ENCODE data around the gene IRF3. TPM values are rescaled to one million over a fixed set of nuclear protein-coding genes. Genes with fewer than 3 reads are reported as not detected.

The IRF3 gene
- total RNA-seq, 1 donor from 2014 or later, result 29.5 TPM

GRCh38 chr19:49691243-49692146, 25.8 kb upstream of the IRF3 start:
- H2AFZ ChIP-seq (replicated peaks), result no peak overlapping the region
- Mint-ChIP-seq H3K27me3 (ENCODE audit: insufficient read depth, low read depth) (peaks cover 8% of the 10 kb centered on the region), H3K36me3 (peaks cover 10% of the 10 kb centered on the region), H3K4me3 (peak overlapping the region; percentile 94), H3K9me3 (no peaks in the 10 kb centered on the region), H3K4me1 (peaks cover 36% of the 10 kb centered on the region), H3K27ac (peak overlapping the region; percentile 94)
- peaks cover 47% of the 10 kb centered on the region for H3K79me2 ChIP-seq (ENCODE audit: low read depth)
- peaks cover 14% of the 10 kb centered on the region for H3K4me1 ChIP-seq
- H3F3A ChIP-seq (ENCODE audit: low read depth), result peaks cover 47% of the 10 kb centered on the region
- peaks cover 32% of the 10 kb centered on the region for H4K20me1 ChIP-seq (ENCODE audit: low read depth)
- H3K9me3 ChIP-seq (ENCODE audit: low read depth), result no peaks in the 10 kb centered on the region
- peak overlapping the region; percentile 61 for H3K27ac ChIP-seq
- peaks cover 3% of the 10 kb centered on the region for H3K36me3 ChIP-seq
- peak overlapping the region; percentile 5 for H3K9ac ChIP-seq
- H3K4me3 ChIP-seq, result peak overlapping the region; percentile 85
- no peak for TF ChIP-seq EZH2 (IDR thresholded peaks at IDR 0.05)
- TF ChIP-seq EZH2phosphoT487 (IDR thresholded peaks at IDR 0.05), result no peak
- H3K4me2 ChIP-seq, result peak overlapping the region; percentile 90
- no peaks in the 10 kb centered on the region for H3K27me3 ChIP-seq
- DNase-seq (ENCODE audit: low spot score), result peak; percentile 94

DNA sequence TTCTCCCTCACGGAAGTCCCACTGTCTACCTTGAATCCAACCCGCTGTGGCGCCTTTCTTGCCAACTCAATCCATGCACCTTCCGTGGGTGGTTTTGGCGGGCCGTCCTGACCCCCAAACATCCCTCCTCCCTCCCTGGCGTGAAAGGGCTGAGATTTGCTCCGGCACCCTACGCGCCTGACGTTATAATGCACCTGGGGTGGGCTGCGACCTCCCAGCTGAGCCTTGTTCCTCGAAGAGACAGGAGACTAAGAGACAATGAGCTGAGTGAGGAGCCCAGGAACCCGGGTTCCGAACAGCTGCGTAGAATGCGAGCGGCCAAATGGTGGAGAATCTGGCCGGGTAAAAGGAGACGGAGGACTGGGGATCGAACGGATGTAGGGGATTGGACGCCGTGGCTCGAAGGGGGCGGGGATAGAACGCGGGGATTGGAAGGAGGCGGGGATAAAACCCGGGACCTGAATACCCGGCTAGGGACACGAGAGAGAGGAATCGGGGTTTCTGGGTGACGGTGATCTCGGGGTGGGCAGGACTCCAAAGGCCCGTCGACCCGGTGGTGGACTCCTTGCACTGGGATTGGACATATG, 25.1 kb upstream of the IRF3 start, which contains the start of gene CPT1C:
TSS of gene CPT1C (plus strand) at position 461 of the 587 bp plus-strand sequence. CDS start 1,137 bp downstream, outside the sequence.
- H3K4me1 ChIP-seq, result peaks cover 14% of the 10 kb centered on the region
- H3K9me3 ChIP-seq (ENCODE audit: low read depth), result no peaks in the 10 kb centered on the region
- H3K36me3 ChIP-seq, result peaks cover 3% of the 10 kb centered on the region
- H3K4me1 Mint-ChIP-seq, result peaks cover 36% of the 10 kb centered on the region
- peak within 1 kb of the TSS; percentile 85 for H3K4me3 ChIP-seq
- H3K27me3 ChIP-seq, result no peaks in the 10 kb centered on the region
- peak within 1 kb of the TSS; percentile 94 for H3K27ac Mint-ChIP-seq
- peaks cover 8% of the 10 kb centered on the region for H3K27me3 Mint-ChIP-seq (ENCODE audit: insufficient read depth, low read depth)
- H3F3A ChIP-seq (ENCODE audit: low read depth), result peaks cover 52% of the 10 kb centered on the region
- peak within 1 kb of the TSS; percentile 45 for H3K9ac ChIP-seq
- H3K27ac ChIP-seq, result peak within 1 kb of the TSS; percentile 86
- peaks cover 47% of the 10 kb centered on the region for H3K79me2 ChIP-seq (ENCODE audit: low read depth)
- H4K20me1 ChIP-seq (ENCODE audit: low read depth), result peaks cover 39% of the 10 kb centered on the region
- DNase-seq (ENCODE audit: low spot score), result peak; percentile 95
- H2AFZ ChIP-seq (replicated peaks), result no peak within 1 kb of the TSS
- peaks cover 11% of the 10 kb centered on the region for H3K36me3 Mint-ChIP-seq
- H3K4me3 Mint-ChIP-seq, result peak within 1 kb of the TSS; percentile 94
- TF ChIP-seq EZH2phosphoT487 (IDR thresholded peaks at IDR 0.05) (no peak), EZH2 (IDR thresholded peaks at IDR 0.05) (no peak)
- TF ChIP-seq, protein P1, sequence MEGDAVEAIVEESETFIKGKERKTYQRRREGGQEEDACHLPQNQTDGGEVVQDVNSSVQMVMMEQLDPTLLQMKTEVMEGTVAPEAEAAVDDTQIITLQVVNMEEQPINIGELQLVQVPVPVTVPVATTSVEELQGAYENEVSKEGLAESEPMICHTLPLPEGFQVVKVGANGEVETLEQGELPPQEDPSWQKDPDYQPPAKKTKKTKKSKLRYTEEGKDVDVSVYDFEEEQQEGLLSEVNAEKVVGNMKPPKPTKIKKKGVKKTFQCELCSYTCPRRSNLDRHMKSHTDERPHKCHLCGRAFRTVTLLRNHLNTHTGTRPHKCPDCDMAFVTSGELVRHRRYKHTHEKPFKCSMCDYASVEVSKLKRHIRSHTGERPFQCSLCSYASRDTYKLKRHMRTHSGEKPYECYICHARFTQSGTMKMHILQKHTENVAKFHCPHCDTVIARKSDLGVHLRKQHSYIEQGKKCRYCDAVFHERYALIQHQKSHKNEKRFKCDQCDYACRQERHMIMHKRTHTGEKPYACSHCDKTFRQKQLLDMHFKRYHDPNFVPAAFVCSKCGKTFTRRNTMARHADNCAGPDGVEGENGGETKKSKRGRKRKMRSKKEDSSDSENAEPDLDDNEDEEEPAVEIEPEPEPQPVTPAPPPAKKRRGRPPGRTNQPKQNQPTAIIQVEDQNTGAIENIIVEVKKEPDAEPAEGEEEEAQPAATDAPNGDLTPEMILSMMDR (IDR thresholded peaks at IDR 0.05), result no peak
- H3K9me3 Mint-ChIP-seq, result no peaks in the 10 kb centered on the region
- peak within 1 kb of the TSS; percentile 90 for H3K4me2 ChIP-seq

DNA sequence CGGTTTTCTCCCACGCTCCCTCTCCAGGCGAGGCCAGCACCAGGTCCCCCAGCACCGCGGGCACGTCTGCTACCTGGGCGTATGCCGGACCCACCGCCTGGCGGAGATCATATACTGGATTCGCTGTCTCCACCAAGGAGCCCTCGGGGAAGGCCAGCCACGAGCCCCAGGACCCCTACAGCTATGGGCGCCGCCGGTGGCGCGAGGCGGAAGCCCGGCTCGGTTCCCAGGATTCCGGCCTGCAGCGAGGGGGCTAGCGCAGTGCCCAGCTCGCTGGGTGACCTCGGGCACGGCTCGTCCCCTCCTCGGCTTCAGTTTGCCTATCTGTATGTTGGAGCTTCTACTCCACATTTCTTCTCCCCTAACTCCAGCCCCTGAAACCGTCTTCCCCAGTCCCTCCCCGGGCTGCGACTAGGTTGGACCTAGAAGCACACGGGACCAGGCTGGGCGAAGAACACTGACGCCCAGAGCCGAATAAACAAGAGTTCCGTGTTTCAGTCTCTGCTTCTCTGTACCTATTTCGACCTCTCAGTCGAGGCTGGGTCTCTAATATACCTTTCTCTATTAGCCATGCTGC, 24.5 kb upstream of the IRF3 start:
- Mint-ChIP-seq H3K36me3 (peaks cover 16% of the 10 kb centered on the region), H3K4me3 (peak overlapping the region; percentile 94), H3K4me1 (peaks cover 36% of the 10 kb centered on the region), H3K27ac (peak overlapping the region; percentile 94), H3K27me3 (ENCODE audit: insufficient read depth, low read depth) (peaks cover 12% of the 10 kb centered on the region), H3K9me3 (no peaks in the 10 kb centered on the region)
- Histone ChIP-seq H3K27ac (peak overlapping the region; percentile 86), H2AFZ (replicated peaks) (no peak overlapping the region), H3F3A (ENCODE audit: low read depth) (peaks cover 53% of the 10 kb centered on the region), H3K36me3 (peaks cover 3% of the 10 kb centered on the region), H3K9me3 (ENCODE audit: low read depth) (no peaks in the 10 kb centered on the region), H4K20me1 (ENCODE audit: low read depth) (peaks cover 45% of the 10 kb centered on the region), H3K27me3 (no peaks in the 10 kb centered on the region), H3K9ac (peak overlapping the region; percentile 45), H3K4me3 (peak overlapping the region; percentile 85), H3K4me2 (peak overlapping the region; percentile 90), H3K79me2 (ENCODE audit: low read depth) (peaks cover 47% of the 10 kb centered on the region), H3K4me1 (peaks cover 14% of the 10 kb centered on the region)
- TF ChIP-seq EZH2phosphoT487 (IDR thresholded peaks at IDR 0.05), result no peak
- TF ChIP-seq, protein P1 (IDR thresholded peaks at IDR 0.05), result no peak
- no peak for TF ChIP-seq EZH2 (IDR thresholded peaks at IDR 0.05)
- peak; percentile 31 for DNase-seq (ENCODE audit: low spot score)
